ENCODE measurements around the gene AKAP7.
"Not testable (repeated sequence)": the region's sequence is repeated elsewhere in the genome, so short reads cannot be mapped to it uniquely, and the experiment has no call there.

The AKAP7 gene

DNA sequence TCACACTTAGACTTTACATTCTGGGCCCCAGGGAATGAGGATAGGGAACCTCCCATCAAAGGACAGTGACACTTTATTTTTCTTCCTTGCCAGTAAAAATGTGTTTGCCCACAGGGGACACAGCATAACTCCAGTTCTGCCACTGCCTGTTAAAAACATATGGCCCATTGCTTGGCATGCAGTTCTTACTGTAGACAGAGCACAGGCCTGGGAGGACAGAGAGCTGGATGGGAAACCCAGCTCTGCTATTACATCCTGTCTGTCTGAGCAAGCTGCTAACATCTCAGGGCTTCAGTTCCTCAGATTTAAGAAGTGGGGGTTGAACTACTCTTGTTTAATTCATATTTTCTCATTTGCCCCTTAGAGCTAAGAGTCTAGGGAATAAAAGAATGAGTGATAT lies 120.2 kb downstream of the AKAP7 start:
- DNase-seq (ENCODE audit: low spot score): no peak

DNA sequence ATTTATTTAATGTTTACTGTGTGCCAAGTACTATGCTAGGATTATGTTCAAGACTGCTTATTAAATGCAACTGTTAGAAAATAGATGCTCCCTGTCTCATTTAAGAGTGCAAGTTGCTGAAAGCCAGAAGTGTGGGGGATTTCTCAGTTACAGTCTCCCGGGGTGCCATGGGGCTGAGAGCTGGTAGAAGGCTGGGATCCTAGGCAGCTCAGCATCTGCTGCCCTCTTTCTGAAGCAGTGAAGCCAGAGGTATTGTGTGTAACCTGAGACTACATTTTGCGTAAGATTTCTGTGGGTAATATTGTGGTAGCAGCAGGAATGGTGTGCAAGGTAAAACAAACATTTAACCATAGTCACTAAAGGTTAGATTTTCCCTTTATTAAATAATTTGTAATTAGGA lies 120.6 kb downstream of the AKAP7 start:
- peak; percentile 37 for DNase-seq (ENCODE audit: low spot score)

DNA sequence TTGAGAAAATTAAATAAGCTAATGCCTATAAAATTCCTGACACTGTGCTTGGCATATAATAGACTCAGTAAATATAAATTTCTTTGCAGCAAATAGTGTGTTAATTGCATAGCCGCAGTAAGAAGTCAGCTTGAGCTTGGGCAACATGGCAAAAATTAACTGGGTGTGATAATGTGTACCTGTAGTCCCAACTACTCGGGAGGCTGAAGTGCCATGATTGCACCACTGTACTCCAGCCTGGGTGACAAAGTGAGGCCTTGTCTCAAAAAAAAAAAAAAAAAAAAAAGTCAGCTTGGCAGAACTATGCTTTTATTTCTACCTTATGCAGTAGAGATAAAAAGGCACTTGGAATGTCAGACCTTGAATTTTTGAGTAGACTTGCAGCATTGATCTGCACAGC lies 121.8 kb downstream of the AKAP7 start:
- DNase-seq (ENCODE audit: low spot score): no peak

DNA sequence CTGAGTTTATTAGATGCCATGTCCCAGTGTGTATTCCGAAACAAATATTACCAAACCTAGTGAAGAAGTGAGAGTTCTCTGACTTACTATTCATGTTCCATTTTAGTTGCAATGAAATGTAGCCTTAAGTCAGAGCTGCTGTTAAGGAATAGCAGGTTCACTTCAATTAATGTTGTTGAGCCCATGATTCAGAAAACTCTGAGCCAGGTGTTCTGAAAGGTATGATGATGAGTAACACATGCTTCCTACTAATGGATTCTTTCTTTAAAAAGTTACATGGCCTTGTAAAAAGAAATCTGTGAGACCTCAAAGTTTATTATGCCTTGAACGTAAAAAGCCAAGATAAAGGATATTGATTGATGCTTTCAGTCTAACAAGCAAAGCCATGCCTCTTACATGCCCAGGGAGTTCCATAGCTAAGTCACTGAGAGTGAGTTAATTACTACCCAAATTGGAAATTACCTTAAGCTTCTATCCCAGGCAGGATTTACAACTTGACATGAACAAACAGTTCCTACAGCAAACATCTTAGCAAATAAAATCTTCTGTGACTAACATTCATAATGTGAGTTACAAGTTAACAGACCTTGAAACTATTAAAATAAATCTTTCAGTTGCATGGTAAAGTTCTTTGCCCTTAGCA lies 122.9 kb downstream of the AKAP7 start:
- DNase-seq (ENCODE audit: low spot score): no peak

DNA sequence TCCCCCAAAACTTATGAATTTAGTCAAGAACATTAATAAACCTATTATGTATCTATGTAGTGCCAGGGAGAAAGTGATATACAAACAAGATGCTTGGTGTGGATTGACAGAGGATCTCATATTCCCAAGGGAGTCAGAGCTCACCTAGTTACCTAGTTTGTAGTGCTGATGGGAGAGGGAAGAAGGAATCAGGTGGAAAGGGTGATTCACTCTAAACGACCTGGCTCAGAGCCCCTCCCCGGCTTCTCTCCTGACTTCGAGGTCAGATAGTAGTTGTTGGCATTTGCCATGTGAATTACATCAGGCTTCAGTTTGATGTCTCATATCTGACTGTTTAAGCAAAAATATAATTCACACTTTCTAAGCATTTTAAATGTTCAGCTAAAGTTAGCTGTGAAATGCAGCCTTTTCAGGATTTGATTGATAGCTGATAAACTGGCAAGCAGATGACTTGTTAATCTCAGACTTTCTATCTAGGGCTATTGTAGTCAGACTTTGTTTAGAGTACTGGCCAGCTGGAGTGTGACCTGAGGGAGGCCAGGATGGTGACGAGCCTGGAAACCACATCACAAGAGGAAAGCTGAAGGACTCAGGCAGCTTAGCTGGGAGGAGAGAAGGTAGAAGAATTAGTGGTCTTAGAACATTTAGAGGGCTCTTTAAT lies 123.7 kb downstream of the AKAP7 start:
- no peak for DNase-seq (ENCODE audit: low spot score)

GRCh38 chr6:131260960-131261359 lies 125.7 kb downstream of the AKAP7 start:
- not testable (repeated sequence) for DNase-seq (ENCODE audit: low spot score)

DNA sequence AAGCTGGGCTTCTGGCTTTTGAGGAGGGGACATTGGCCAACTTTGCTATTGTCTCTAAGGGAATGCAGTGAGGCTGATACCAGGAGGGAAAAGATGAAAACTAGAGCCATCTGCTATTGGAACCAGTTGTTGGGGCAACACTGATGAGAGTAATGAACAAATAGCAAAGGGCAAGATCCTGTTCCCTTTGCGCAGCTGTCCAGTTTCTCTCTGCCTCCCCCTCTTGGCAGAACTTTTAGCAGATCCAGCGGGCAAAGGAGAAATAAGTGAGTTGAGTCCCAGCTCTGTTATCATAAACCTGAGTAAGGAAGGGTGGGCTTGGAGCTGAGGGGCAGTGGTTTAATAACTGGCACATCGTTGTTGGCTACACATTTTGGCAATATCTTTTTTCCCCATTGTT lies 126.8 kb downstream of the AKAP7 start:
- DNase-seq (ENCODE audit: low spot score): no peak

GRCh38 chr6:131265939-131266338 lies 130.7 kb downstream of the AKAP7 start:
- DNase-seq (ENCODE audit: low spot score): no peak

DNA sequence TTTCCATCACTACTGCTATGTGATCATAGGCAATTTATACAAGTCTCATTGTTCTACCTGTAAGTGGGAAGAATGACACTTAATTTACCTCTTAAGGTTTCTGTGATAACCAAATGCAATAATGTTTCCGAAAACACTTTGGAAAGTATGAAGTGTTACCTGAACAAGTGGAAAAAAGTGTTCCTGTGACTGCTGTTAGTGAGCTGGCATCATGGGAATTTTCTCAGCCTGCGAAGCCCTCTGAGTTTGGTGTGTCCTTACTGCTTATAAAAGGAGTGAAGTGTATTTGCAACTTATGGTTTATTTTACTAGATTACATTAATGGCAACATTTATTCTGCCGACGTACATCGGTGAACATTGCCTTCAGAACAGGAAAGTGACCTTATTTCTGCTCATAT lies 133.0 kb downstream of the AKAP7 start:
- DNase-seq (ENCODE audit: low spot score): no peak

DNA sequence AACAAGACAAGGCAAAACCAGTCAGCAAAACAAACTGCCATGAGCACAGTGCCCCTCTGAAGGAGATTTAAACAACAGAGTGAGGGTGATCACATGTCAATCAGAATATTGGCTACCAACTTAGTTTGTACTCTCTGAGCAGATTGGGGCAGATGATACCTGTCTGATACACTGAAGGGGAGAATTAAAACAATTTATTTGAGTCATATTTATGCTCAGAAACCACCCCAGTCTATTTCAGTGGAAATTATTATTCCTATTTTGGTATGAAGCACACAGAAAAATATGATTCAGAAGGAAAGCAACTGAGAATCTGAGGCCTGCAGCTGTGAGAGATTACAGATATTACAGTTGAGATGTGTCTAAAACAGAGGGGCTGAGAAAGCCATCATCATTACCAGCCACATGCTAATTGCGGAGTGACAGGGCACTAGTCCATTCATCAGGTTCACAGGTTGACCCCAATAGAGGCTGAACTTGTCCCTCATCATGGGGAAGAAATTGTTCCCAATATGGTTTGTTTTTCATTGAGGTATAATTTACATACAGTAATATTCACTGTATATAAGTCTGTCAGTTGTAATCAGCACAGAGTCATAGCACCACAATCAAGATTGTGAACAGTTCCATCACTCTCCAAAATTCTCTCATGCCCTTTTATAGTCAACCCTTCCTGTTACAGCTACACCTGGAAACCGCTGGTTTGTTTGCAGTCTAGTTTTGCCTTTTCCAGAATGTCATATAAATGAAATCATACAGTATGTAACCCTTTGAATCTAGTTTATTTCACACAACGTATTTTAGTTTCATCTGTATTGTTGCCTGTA lies 134.5 kb downstream of the AKAP7 start:
- no peak for DNase-seq (ENCODE audit: low spot score)

- no peak for DNase-seq (ENCODE audit: low spot score)
These were observed 135.3 kb downstream of the AKAP7 start for GRCh38 chr6:131270534-131270933.

- DNase-seq (ENCODE audit: low spot score): no peak
These were observed 140.0 kb downstream of the AKAP7 start for GRCh38 chr6:131275273-131275672.

GRCh38 chr6:131277591-131277990 lies 142.3 kb downstream of the AKAP7 start:
- DNase-seq (ENCODE audit: low spot score): no peak

DNA sequence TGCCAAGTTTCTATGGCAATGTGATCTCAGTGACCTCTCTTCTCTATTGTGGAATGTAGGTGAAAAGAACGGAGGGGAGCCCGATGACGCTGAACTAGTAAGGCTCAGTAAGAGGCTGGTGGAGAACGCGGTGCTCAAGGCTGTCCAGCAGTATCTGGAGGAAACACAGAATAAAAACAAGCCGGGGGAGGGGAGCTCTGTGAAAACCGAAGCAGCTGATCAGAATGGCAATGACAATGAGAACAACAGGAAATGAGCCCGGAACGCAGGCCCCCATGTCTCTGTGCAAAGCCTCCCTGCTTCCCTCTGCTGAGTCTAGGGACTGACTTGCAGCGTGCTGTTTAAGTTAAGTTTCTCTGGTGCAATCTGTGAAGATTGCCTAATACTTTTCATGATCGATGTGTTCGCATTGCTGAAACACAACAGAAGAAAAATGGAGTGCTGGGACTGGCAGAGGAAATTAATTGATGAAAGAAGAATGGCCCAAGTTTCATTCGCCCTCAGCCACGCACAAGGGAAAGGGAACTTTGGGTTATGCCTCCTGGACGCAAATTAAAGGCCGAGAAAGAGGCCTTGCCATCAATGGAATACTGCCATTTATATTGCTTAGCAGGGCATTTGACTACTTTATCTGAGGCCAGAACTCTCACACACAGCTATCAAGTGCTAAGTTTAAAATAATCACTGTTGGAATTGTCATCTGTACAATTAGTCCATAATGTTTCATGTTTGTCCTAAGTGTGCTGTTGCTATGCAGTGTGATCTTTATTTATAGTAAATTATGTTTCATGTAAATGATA lies 146.4 kb downstream of the AKAP7 start:
- DNase-seq (ENCODE audit: low spot score): peak; percentile 41

- no peak for DNase-seq (ENCODE audit: low spot score)
These were observed 147.1 kb downstream of the AKAP7 start for GRCh38 chr6:131282365-131282764.

- no peak for DNase-seq (ENCODE audit: low spot score)
These were observed 148.4 kb downstream of the AKAP7 start for GRCh38 chr6:131283466-131284175.

DNA sequence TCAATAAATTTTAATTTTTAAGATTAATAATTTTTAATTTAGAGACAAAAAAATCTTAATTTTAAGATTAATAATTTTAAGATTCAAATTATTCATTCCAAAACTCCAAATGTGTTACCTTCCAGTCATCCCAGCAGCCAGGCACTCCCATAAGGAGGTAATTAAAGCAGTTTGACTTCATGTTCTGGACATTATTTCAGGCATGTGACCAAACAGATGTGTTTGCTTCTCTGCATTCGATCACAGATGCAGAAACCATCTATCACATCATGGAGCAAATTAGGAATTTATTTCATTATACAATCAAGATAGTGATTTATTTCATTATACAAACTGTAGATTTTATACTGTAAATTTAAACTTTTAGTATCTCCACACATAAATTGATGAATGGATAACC lies 150.3 kb downstream of the AKAP7 start:
- DNase-seq (ENCODE audit: low spot score): no peak

DNA sequence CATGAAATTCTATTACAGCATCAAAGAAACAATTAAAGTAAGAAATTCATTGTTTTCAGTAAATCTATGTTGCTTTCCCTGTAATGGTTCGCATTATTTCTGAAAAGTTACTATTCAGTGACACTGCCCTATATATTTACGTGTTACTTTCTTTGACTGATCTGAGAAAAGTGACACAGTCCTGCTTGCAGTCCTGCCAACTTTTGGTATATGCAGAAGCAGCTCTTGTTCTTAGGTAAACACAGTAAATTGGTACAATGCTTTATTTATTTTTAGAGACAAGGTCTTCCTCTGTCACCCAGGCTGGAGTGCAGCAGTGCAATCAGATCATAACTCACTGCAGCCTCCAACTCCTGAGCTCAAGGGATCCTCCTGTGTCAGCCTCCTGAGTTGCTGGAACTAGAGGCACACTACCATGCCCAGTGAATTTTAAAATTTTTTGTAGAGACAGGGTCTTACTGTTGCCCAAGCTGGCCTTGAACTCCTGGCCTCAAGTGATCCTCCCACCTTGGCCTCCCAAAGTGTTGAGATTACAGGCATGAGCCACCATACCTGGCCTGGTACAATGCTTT lies 151.3 kb downstream of the AKAP7 start:
- DNase-seq (ENCODE audit: low spot score): no peak

GRCh38 chr6:131288214-131288613 lies 152.9 kb downstream of the AKAP7 start:
- DNase-seq (ENCODE audit: low spot score): no peak

DNA sequence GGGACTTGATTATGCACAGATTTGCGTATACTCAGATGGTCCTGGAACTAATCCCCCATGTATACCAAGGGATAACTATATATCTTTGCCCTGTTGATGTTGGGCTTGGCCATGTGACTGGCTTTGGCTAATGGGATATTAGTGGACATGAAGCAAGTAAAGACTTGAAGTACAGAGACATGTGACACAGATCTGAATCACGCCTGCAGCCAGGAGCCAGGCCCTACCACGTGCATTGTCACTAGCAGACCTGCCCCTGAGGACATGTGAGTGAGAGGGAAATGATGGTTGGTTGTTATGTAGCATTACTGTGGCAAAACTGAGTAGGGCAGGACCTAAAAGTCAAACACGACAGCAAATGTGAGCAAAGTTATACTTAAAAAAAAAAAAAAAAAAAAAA lies 155.7 kb downstream of the AKAP7 start:
- DNase-seq (ENCODE audit: low spot score): no peak

Data from HuH-7 (cell line).